Measurements from ENCODE around the gene TFRC.

- TF ChIP-seq RAD21 (IDR thresholded peaks at IDR 0.05; ENCODE audit: low read depth) (no peak), CTCF (IDR thresholded peaks at IDR 0.05 in 2 of 3, conservative IDR thresholded peaks at IDR 0.05 in 1 of 3; ENCODE audit: borderline replicate concordance in 1 of 3, insufficient read depth in 1 of 3, low read depth in 2 of 3, low read length in 2 of 3) (no peak), EZH2phosphoT487 (IDR thresholded peaks at IDR 0.05; ENCODE audit: borderline replicate concordance) (no peak), YY1 (IDR thresholded peaks at IDR 0.05; ENCODE audit: extremely low read depth, insufficient replicate concordance, low read depth, low read length) (no peak), POLR2AphosphoS5 (IDR thresholded peaks at IDR 0.05; ENCODE audit: low read depth, low read length) (no peak)
These were observed 40.8 kb upstream of the TFRC start for GRCh38 chr3:196122688-196123046.
